Hematopoietic multipotent progenitor cell (in vitro differentiated cells): ENCODE measurements around the gene CBLC. TPM values are rescaled to one million over a fixed set of nuclear protein-coding genes. Genes with fewer than 3 reads are reported as not detected.

ENCODE experiments used
- DNase-seq, 3 donors: peaks; one replicate each; pipeline ENCODE4 v3.0.0-alpha.2; 2011 to 2015; ENCODE audit warnings: low read depth in 2 of 3, low spot score in 2 of 3
- total RNA-seq: library from RNA; depleted of rRNA; stranded (reverse); fragments of >200 nt; gene quantifications from one replicate; pipeline ENCODE4 v1.2.3, GENCODE V29; 2012

Gene CBLC
- 0.54 TPM for total RNA-seq

- no peak for DNase-seq
Measured at GRCh38 chr19:44777715-44778347, at the start of gene CBLC. Gene CBLC (plus strand): TSS chr19:44777890. CDS start chr19:44777932, 42 bp downstream.

GRCh38 chr19:44728178-44728577, 49.5 kb upstream of the CBLC start:
- DNase-seq = peak in 1 of 3 donors; percentile 29

GRCh38 chr19:44729516-44730033, 48.1 kb upstream of the CBLC start:
- no peak for DNase-seq

GRCh38 chr19:44731081-44731480, 46.6 kb upstream of the CBLC start:
- DNase-seq = no peak

- DNase-seq = no peak
Measured at GRCh38 chr19:44731622-44732021, 46.1 kb upstream of the CBLC start.

DNA sequence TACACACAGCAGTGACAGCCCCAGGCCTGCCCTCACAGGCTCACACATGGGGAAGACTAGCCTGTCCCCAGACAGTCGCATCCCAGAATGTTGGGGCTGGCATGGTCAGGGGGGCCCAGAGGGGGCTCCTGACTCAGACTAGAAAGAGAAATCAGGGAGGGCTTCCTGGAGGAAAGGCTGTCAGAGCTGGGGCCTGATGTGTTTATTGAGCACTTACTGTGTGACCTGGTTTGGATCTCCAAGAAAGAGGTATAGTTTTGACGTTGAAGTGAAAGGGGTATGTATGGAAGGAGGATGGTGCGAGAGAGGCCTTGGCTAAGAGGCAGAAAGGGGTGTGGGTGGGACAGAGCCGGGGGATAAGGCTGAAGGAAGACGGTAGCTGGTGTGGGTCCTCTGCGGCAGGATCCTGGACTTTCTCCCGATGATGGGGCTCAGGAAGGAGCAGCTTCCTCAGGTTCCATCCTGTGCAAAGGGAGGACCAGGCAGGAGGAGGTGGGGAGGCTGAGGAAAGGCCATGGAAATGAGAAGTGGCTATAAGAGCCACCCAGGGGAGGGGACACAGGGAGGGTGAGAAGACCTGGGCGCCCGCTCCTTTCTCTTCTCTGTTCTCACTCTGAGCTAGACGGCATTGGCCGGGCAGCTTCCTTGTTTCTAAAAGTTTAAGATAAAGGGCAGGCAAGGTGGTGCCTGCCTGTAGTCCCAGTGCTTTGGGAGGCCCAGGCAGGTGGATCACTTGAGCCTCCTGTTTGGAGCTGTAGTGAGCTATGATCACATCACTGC, 45.3 kb upstream of the CBLC start:
- no peak for DNase-seq

GRCh38 chr19:44734357-44734756, 43.3 kb upstream of the CBLC start:
- DNase-seq = no peak

- no peak for DNase-seq
Measured at GRCh38 chr19:44735011-44735410, 42.7 kb upstream of the CBLC start.

- no peak for DNase-seq
Measured at GRCh38 chr19:44737238-44738071, 40.2 kb upstream of the CBLC start.

DNA sequence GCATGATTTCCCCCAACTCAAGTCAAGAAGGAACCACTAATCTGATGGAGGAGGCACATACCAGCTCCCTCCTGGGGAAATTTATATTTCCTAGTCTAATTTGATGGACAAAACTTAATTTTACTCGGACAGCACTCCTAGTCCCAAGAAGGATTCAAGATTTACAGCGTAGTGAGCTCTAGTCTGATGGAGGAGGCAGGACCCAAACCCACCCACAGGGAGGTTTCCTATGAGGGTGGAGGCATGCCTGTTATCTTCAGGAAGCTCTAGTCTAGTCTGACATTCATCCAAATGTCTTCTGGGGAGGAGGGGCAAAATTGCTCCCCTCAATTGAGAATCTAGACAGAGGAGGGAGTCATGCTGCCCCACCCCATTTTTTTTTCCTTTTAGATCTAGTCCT, 39.6 kb upstream of the CBLC start:
- no peak for DNase-seq

DNA sequence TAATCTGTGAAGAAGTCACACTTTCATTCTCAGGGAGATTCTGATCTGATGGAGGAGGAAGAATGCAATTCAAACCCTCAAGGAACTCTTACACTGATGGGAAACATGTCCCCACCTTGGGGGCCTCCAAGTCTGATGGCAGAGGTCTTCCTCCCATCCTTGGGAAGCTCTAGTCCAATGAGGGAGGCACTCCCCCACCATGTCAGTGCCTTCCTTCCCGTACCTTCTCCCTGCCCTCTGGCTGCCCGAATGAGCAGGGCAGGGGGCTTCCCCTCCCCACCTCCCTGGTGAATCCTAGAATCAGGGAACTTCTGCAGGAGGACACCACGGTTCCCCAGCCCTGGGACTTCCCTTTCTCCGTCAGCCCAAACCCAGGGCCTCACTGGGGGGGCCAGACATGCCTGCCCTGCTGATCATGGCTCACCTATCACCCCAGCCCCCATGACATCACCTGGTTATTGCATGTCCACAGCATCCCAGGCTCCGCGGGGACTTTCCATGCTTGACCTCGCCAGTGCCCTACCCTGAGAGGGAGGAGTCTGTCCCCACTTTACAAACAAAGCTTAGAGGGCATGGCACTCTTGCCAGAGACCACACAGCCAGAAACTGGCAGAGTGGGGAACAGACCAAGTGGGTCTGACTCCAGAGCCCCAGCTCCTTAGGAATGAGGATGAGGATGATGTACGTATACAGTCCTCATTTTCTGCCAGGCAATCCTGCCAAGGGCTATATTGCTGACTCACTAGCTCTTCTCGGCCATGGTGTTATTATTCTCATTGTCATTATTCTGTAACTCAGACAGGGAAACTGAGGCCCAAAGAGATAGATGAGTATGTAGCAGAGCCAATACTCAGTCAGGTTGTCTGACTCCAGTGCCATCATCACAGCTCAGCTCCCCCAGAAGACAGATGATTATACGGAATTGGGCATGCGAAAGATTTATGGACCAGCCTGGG, 38.8 kb upstream of the CBLC start:
- DNase-seq = no peak

DNA sequence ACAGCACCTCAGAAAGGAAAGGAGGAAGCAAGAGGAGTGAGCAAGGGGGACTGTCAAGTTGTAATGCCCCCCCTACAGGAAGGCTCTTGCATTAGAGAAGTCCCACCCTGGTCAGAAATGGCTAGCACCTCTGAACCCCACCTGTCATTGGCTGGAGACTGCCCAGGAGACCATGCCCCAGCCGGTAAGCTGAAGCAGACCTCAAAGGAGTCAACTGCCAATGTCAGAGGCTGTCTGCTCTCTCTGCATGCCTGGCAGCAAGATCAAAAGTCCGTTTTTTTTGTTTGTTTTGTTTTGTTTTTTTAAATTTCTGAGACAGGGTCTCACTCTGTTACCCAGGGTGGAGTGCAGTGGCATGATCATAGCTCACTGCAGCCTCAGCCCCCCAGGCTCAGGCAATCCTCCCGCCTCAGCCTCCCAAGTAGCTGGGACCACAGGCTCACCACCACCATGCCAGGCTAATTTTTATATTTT, 37.3 kb upstream of the CBLC start:
- DNase-seq = no peak

DNA sequence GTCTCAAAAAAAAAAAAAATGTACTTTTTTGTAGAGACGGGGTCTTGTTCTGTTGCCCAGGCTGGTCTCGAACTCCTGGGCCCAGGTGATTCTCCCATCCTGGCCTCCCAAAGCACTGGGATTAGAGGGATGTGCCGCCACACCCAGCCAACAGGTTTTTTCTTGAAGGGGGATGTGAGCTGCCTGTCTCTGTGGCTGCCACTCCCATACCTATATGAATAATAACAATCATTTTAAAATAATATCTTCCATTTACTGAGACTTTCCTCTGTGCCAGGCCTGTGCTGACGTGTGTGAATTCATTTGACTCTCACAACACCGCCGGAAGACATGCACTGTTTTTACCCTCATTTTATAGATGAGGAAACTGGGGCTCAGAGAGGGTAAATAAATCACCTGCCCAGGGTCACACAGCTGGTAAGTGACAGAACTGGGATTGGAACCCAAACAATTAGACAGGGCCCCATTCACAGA, 36.4 kb upstream of the CBLC start:
- no peak for DNase-seq

- DNase-seq = peak in 2 of 3 donors; percentile 94 to 97
Measured at GRCh38 chr19:44741841-44742329, 35.8 kb upstream of the CBLC start.

GRCh38 chr19:44742330-44743061, 35.2 kb upstream of the CBLC start:
- no peak for DNase-seq

DNA sequence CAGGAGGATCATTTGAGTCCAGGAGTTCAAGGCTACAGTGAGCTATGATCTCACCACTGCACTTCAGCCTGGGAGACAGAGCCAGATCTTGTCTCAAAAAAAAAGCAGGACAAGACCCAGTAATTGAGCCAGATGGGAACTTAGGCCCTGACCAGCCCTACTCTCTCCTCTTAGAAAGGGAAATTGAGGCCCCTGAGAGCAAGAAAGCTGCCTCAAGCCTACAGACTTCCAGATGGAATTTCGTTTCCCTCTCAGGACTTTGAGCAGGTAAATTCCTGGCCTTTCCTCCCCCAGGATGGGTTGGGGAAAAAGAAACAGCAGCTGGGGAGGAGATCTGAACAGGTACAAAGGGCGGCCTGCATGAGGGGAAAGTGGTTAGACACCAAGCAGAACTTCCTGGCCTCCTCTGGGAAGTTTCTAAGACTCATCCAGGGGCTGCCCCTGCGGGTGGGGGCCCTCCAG, 32.8 kb upstream of the CBLC start:
- DNase-seq = no peak

- DNase-seq = no peak
Measured at GRCh38 chr19:44745341-44745831, 32.3 kb upstream of the CBLC start.

DNA sequence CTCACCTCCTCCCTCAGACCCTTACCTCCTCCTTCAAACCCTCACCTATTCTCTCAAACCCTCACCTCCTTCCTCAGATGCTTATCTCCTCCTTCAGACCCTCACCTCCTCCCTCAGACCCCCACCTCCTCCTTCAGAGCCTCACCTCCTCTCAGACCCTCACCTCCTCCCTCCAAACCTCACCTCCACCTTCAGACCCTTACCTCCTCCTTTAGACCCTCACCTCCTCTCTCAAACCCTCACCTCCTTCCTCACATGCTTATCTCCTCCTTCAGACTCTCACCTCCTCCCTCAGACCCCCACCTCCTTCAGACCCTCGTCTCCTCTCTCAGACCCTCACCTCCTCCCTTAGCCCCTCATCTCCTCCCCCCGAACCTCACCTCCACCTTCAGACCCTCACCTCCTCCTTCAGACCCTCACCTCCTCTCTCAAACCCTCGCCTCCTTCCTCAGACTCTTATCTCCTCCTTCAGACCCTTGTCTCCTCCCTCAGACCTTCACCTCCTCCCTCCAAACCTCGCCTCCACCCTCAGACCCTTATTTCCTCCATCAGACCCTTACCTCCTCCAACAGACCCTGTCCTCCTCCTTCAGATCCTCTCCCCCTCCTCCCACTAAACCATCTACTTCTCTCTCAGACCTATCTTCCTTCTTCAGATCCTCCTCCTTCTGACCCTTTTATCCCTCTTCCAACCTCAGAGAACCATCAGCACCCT, 31.6 kb upstream of the CBLC start:
- DNase-seq = no peak
